NCI-H2227 (cell line): ENCODE results near the gene LCN1.

Experiments
- DNase-seq: peaks from one replicate; lab custom pipeline; 2025; ENCODE audit not compliant: unreplicated experiment; lab: John Stamatoyannopoulos, UW

The LCN1 gene

GRCh38 chr9:135488527-135488926 lies 32.7 kb upstream of the LCN1 start:
- DNase-seq: no peak

- DNase-seq: no peak
These were observed 31.9 kb upstream of the LCN1 start for GRCh38 chr9:135489188-135489906.

GRCh38 chr9:135490166-135490870 lies 30.9 kb upstream of the LCN1 start:
- no peak for DNase-seq

- peak; percentile 36 for DNase-seq
These were observed 30.2 kb upstream of the LCN1 start for GRCh38 chr9:135490980-135491464.

- DNase-seq: no peak
These were observed 29.5 kb upstream of the LCN1 start for GRCh38 chr9:135491764-135492163.

- no peak for DNase-seq
These were observed 28.2 kb upstream of the LCN1 start for GRCh38 chr9:135492886-135493669.

GRCh38 chr9:135494791-135495559 lies 26.3 kb upstream of the LCN1 start:
- DNase-seq: no peak

GRCh38 chr9:135498381-135499126 lies 22.7 kb upstream of the LCN1 start:
- DNase-seq: no peak

GRCh38 chr9:135499326-135500070 lies 21.7 kb upstream of the LCN1 start:
- peak; percentile 89 for DNase-seq

GRCh38 chr9:135500071-135500524 lies 21.1 kb upstream of the LCN1 start:
- no peak for DNase-seq

GRCh38 chr9:135500525-135501260 lies 20.5 kb upstream of the LCN1 start, which contains the start of gene MRPS2:
MRPS2 (plus strand) TSS chr9:135500682; CDS start chr9:135500711, 29 bp downstream.
- DNase-seq: peak; percentile 90

GRCh38 chr9:135501261-135502167 lies 19.7 kb upstream of the LCN1 start:
- DNase-seq: peak; percentile 2

- DNase-seq: no peak
These were observed 18.9 kb upstream of the LCN1 start for GRCh38 chr9:135502168-135502872.

GRCh38 chr9:135502873-135503321 lies 18.3 kb upstream of the LCN1 start:
- no peak for DNase-seq

GRCh38 chr9:135503371-135504261 lies 17.6 kb upstream of the LCN1 start:
- no peak for DNase-seq
